Karpas-422 (cell line): ENCODE results near the gene ASGR1. TPM values are rescaled to one million over a fixed set of nuclear protein-coding genes. Genes with fewer than 3 reads are reported as not detected.
A peak's percentile ranks its signal among the peaks of the same experiment; 100 is the strongest.

Source experiments
- DNase-seq: peaks from one replicate; pipeline ENCODE4 v3.0.0-alpha.2; 2015
- H2AFZ ChIP-seq: fragments of 200-600 bp; sonication (generic); 2 replicates; pipeline ENCODE4 v1.6.1; 2014; ENCODE audit warnings: antibody characterized with exemption, low read length, mixed read lengths
- H3K27ac ChIP-seq: fragments of 200-600 bp; sonication (generic); 2 replicates; pipeline ENCODE4 v1.5.1; 2014; ENCODE audit warnings: mild to moderate bottlenecking, low read length, moderate library complexity
- H3K27me3 ChIP-seq: fragments of 200-600 bp; sonication (generic); 2 replicates; pipeline ENCODE4 v1.6.1; 2014; ENCODE audit warnings: low read length, mixed read lengths
- H3K36me3 ChIP-seq: fragments of 200-600 bp; sonication (generic); 2 replicates; pipeline ENCODE4 v1.6.1; 2014; ENCODE audit warnings: low read length, mixed read lengths; ENCODE audit not compliant: insufficient read depth
- H3K4me1 ChIP-seq: fragments of 200-600 bp; sonication (generic); 2 replicates; pipeline ENCODE4 v1.6.1; 2014; ENCODE audit warnings: mild to moderate bottlenecking, low read length, mixed read lengths
- H3K4me2 ChIP-seq: fragments of 200-600 bp; sonication (generic); 2 replicates; pipeline ENCODE4 v1.6.1; 2014; ENCODE audit warnings: low read length, low read depth, mild to moderate bottlenecking; ENCODE audit not compliant: poor library complexity, severe bottlenecking
- H3K4me3 ChIP-seq: fragments of 200-600 bp; sonication (generic); 2 replicates; pipeline ENCODE4 v1.5.1; 2014; ENCODE audit warnings: mild to moderate bottlenecking, antibody characterized with exemption, low read length, mixed read lengths
- H3K79me2 ChIP-seq: fragments of 200-600 bp; sonication (generic); 2 replicates; pipeline ENCODE4 v1.6.1; 2014; ENCODE audit warnings: mild to moderate bottlenecking, low read length, mixed read lengths
- H3K9ac ChIP-seq: fragments of 200-600 bp; sonication (generic); 2 replicates; pipeline ENCODE4 v1.6.0; 2014; ENCODE audit warnings: low read length
- H3K9me2 ChIP-seq: fragments of 200-600 bp; sonication (generic), shearing (Covaris generic); replicated peaks from 2 replicates; pipeline ENCODE4 v1.6.0; 2014; ENCODE audit warnings: mild to moderate bottlenecking, low read length, moderate library complexity; ENCODE audit not compliant: insufficient read depth
- H3K9me3 ChIP-seq: fragments of 300-700, 200-600 bp; sonication (generic); 2 replicates; pipeline ENCODE4 v1.6.1; 2014; ENCODE audit warnings: low read length, mixed read lengths
- H4K20me1 ChIP-seq: fragments of 200-600 bp; sonication (generic); 2 replicates; pipeline ENCODE4 v1.6.1; 2014; ENCODE audit warnings: mild to moderate bottlenecking, antibody characterized with exemption, low read length, low read depth; ENCODE audit not compliant: insufficient read depth
- total RNA-seq: library from RNA; depleted of rRNA; stranded (reverse); fragments of >200 nt; shearing (Covaris generic); gene quantifications from 2 replicates; pipeline ENCODE4 v1.2.3, GENCODE V29; 2014; ENCODE audit warnings: low replicate concordance

The ASGR1 gene
- total RNA-seq, 1 experiment from 2014 or later, result not detected

- Histone ChIP-seq H3K9ac (no peak overlapping the region), H3K4me2 (no peak overlapping the region), H3K4me3 (no peak overlapping the region), H3K9me3 (no peaks in the 10 kb centered on the region), H3K27ac (no peak overlapping the region), H3K9me2 (no peaks in the 10 kb centered on the region), H4K20me1 (peaks cover 12% of the 10 kb centered on the region; the same call in 1 of the 2 replicates), H3K4me1 (peaks cover 53% of the 10 kb centered on the region), H3K36me3 (no peaks in the 10 kb centered on the region), H2AFZ (no peak overlapping the region), H3K79me2 (peaks cover 64% of the 10 kb centered on the region), H3K27me3 (no peaks in the 10 kb centered on the region)
- DNase-seq, result no peak
Observed at GRCh38 chr17:7211491-7212273, 32.5 kb upstream of the ASGR1 start.

DNA sequence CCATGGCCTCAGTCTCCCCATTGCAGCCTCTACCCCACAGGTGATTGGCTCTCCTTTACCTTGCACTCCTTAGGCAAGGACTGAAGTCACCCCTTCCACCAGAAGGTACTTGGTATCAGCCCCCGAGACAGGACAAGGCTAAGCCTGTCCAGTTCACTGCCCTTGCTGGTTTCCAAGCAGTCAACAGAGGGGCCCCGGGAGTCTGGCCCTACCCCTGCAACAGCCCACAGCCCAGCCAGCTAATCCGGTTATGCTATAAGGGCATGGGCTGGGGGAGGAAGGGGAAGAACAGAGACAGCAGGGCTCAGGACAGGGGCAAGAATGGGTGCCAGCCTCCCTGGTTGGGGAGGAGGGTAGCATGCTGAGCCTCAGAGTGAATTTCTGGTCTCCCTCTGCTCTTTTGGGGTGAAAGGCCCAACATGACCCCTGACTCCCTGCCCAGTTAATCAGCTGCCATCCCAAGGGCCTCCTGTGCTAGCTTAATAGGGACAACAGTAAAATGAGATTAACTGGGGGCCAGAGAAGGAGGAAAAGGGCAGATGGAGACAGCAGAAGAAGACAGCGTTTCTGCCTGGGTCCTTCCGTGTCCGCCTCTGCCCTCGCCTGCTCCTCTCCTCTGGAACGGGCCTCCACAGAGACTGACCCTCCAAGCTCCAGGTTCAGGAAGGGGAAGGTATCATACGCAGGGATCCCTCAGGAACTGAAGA is 29.7 kb upstream of the ASGR1 start:
- Histone ChIP-seq H3K27ac (no peak overlapping the region), H4K20me1 (peaks cover 12% of the 10 kb centered on the region; the same call in 1 of the 2 replicates), H3K4me2 (no peak overlapping the region), H2AFZ (no peak overlapping the region), H3K4me1 (peaks cover 54% of the 10 kb centered on the region), H3K79me2 (peaks cover 53% of the 10 kb centered on the region), H3K9me2 (no peaks in the 10 kb centered on the region), H3K4me3 (no peak overlapping the region), H3K27me3 (no peaks in the 10 kb centered on the region), H3K36me3 (no peaks in the 10 kb centered on the region), H3K9ac (peak overlapping the region; percentile 24; the same call in 1 of the 2 replicates), H3K9me3 (no peaks in the 10 kb centered on the region)
- no peak for DNase-seq

- Histone ChIP-seq H3K4me3 (no peak overlapping the region), H3K27ac (no peak overlapping the region), H3K36me3 (peaks cover 5% of the 10 kb centered on the region), H3K9me3 (no peaks in the 10 kb centered on the region), H4K20me1 (peaks cover 6% of the 10 kb centered on the region; the same call in 1 of the 2 replicates), H3K79me2 (peaks cover 47% of the 10 kb centered on the region), H2AFZ (no peak overlapping the region), H3K9me2 (no peaks in the 10 kb centered on the region), H3K4me1 (peaks cover 47% of the 10 kb centered on the region), H3K4me2 (no peak overlapping the region), H3K9ac (no peak overlapping the region; the same call in 1 of the 2 replicates), H3K27me3 (no peaks in the 10 kb centered on the region)
- no peak for DNase-seq
Observed at GRCh38 chr17:7208027-7208571, 28.9 kb upstream of the ASGR1 start.

- Histone ChIP-seq H3K4me1 (peaks cover 46% of the 10 kb centered on the region), H3K4me2 (no peak overlapping the region), H3K27ac (no peak overlapping the region), H3K36me3 (peaks cover 13% of the 10 kb centered on the region), H4K20me1 (0 out of 2 replicates have a peak, but pooled peaks cover 6% of the 10 kb centered on the region), H3K9me2 (no peaks in the 10 kb centered on the region), H3K4me3 (no peak overlapping the region), H3K9ac (peak overlapping the region; percentile 36; the same call in 1 of the 2 replicates), H2AFZ (no peak overlapping the region), H3K9me3 (no peaks in the 10 kb centered on the region), H3K79me2 (peaks cover 41% of the 10 kb centered on the region), H3K27me3 (no peaks in the 10 kb centered on the region)
- DNase-seq, result no peak
Observed at GRCh38 chr17:7207120-7208001, 28.2 kb upstream of the ASGR1 start.

- Histone ChIP-seq H3K9ac (peak overlapping the region; percentile 63), H3K36me3 (peaks cover 18% of the 10 kb centered on the region), H3K4me2 (peak overlapping the region; percentile 65), H3K9me2 (no peaks in the 10 kb centered on the region), H3K4me3 (peak overlapping the region; percentile 65), H3K79me2 (peaks cover 27% of the 10 kb centered on the region), H2AFZ (no peak overlapping the region), H3K27ac (peak overlapping the region; percentile 56; the same call in 1 of the 2 replicates), H3K4me1 (peaks cover 38% of the 10 kb centered on the region), H4K20me1 (0 out of 2 replicates have a peak, but pooled peaks cover 6% of the 10 kb centered on the region), H3K27me3 (no peaks in the 10 kb centered on the region), H3K9me3 (no peaks in the 10 kb centered on the region)
- no peak for DNase-seq
Observed at GRCh38 chr17:7205561-7205960, 26.4 kb upstream of the ASGR1 start.

GRCh38 chr17:7204828-7205461 is 25.8 kb upstream of the ASGR1 start:
- Histone ChIP-seq H3K9ac (peak overlapping the region; percentile 63), H3K27me3 (no peaks in the 10 kb centered on the region), H3K9me3 (no peaks in the 10 kb centered on the region), H3K27ac (peak overlapping the region; percentile 56), H2AFZ (0 out of 2 replicates have a peak overlapping the region, but pooled peaks have one; percentile 49), H3K79me2 (peaks cover 21% of the 10 kb centered on the region), H4K20me1 (0 out of 2 replicates have a peak, but pooled peaks cover 6% of the 10 kb centered on the region), H3K4me2 (peak overlapping the region; percentile 65), H3K36me3 (peaks cover 18% of the 10 kb centered on the region), H3K4me1 (peaks cover 32% of the 10 kb centered on the region), H3K4me3 (peak overlapping the region; percentile 65), H3K9me2 (no peaks in the 10 kb centered on the region)
- peak; percentile 96 for DNase-seq

DNA sequence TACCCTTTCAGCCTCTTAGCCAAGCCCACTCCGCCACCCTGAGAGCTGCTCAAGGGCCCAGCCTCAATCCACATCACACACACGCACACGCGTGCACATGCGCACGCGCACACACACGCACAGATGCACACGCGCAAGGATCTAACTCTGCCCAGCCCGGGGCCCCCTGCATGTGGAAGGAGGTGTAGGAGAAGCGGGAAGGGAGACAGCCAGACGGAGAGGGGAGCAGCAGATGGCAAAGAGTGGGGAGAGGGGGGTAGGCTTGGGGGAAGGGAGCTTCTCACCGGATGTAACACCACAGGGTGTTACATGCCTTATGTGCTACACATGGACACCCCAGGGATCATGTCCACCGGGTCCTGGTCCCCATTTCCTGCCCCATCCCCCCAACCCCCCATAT is 25.2 kb upstream of the ASGR1 start:
- Histone ChIP-seq H3K36me3 (peaks cover 18% of the 10 kb centered on the region), H3K4me1 (peaks cover 32% of the 10 kb centered on the region), H3K9me3 (no peaks in the 10 kb centered on the region), H3K4me3 (peak overlapping the region; percentile 65), H3K9me2 (no peaks in the 10 kb centered on the region), H4K20me1 (0 out of 2 replicates have a peak, but pooled peaks cover 6% of the 10 kb centered on the region), H3K27ac (0 out of 2 replicates have a peak overlapping the region, but pooled peaks have one; percentile 56), H3K9ac (peak overlapping the region; percentile 63), H3K4me2 (peak overlapping the region; percentile 65), H2AFZ (no peak overlapping the region), H3K79me2 (peaks cover 17% of the 10 kb centered on the region), H3K27me3 (no peaks in the 10 kb centered on the region)
- DNase-seq, result no peak
